OCI-LY7 (cell line): ENCODE results near the gene SLC16A6. TPM values are rescaled to one million over a fixed set of nuclear protein-coding genes. Genes with fewer than 3 reads are reported as not detected.
"Not testable (repeated sequence)": the region's sequence is repeated elsewhere in the genome, so short reads cannot be mapped to it uniquely, and the experiment has no call there.

Experiments used
- BruUV-seq: library from RNA; stranded (reverse); fragments of 400-500 nt; replicated peaks from 2 replicates; lab custom pipeline; 2021; lab: Mats Ljungman, UMichigan
- CTCF ChIA-PET: fragments of 300-600 bp; sonication (Branson Sonifier 250); formaldehyde crosslinking; loops from one replicate; lab custom pipeline; 2022; ENCODE audit warnings: antibody characterized with exemption; ENCODE audit not compliant: unreplicated experiment; lab: Charles Lee
- POLR2A ChIA-PET: fragments of 300-600 bp; sonication (Branson Sonifier 250); formaldehyde crosslinking; loops from one replicate; lab custom pipeline; 2022; ENCODE audit warnings: antibody characterized with exemption; lab: Charles Lee
- DNase-seq: peaks from one replicate; pipeline ENCODE4 v3.0.0-alpha.2; 2015; ENCODE audit warnings: low spot score
- H2AFZ ChIP-seq: fragments of 200-600 bp; sonication (generic), shearing (Covaris generic); 2 replicates; pipeline ENCODE4 v1.6.1; 2014; ENCODE audit warnings: mild to moderate bottlenecking, antibody characterized with exemption, low read length, moderate library complexity
- H3K27ac ChIP-seq: fragments of 200-600 bp; sonication (generic); 2 replicates; pipeline ENCODE4 v1.5.1; 2014; ENCODE audit warnings: mixed run types, low read depth, mild to moderate bottlenecking, moderate library complexity, low read length, inconsistent platforms; ENCODE audit not compliant: poor library complexity, severe bottlenecking
- H3K36me3 ChIP-seq: fragments of 200-600 bp; sonication (generic); 2 replicates; pipeline ENCODE4 v1.6.1; 2014; ENCODE audit warnings: mild to moderate bottlenecking, antibody characterized with exemption, low read length, moderate library complexity, mixed read lengths; ENCODE audit not compliant: insufficient read depth
- H3K4me1 ChIP-seq: fragments of 200-600 bp; sonication (generic); 2 replicates; pipeline ENCODE4 v1.5.1; 2014; ENCODE audit warnings: mild to moderate bottlenecking, low read length; ENCODE audit not compliant: insufficient read depth, poor library complexity, severe bottlenecking
- H3K4me2 ChIP-seq: fragments of 200-600 bp; sonication (generic); 2 replicates; pipeline ENCODE4 v1.6.1; 2014; ENCODE audit warnings: mild to moderate bottlenecking, low read length
- H3K4me3 ChIP-seq: fragments of 200-600 bp; sonication (generic); 2 replicates; pipeline ENCODE4 v1.5.1; 2014; ENCODE audit warnings: mild to moderate bottlenecking, low read depth, low read length; ENCODE audit not compliant: poor library complexity, severe bottlenecking
- H3K79me2 ChIP-seq: fragments of 200-600 bp; sonication (generic); 2 replicates; pipeline ENCODE4 v1.6.1; 2016; ENCODE audit warnings: low read depth, mild to moderate bottlenecking, low read length, moderate library complexity, mixed read lengths; ENCODE audit not compliant: insufficient read depth
- H3K9me2 ChIP-seq: fragments of 200-600 bp; sonication (generic); 2 replicates; pipeline ENCODE4 v1.6.1; 2016; ENCODE audit warnings: mild to moderate bottlenecking, low read length, mixed read lengths; ENCODE audit not compliant: insufficient read depth
- H3K9me3 ChIP-seq: fragments of 200-600 bp; sonication (generic); 2 replicates; pipeline ENCODE4 v1.6.1; 2014; ENCODE audit warnings: mild to moderate bottlenecking, mixed run types, low read length, mixed read lengths
- H4K20me1 ChIP-seq: fragments of 200-600 bp; sonication (generic); 2 replicates; pipeline ENCODE4 v1.6.1; 2014; ENCODE audit warnings: mild to moderate bottlenecking, antibody characterized with exemption, low read length, moderate library complexity, mixed read lengths; ENCODE audit not compliant: insufficient read depth
- EZH2phosphoT487 ChIP-seq: fragments of 200-600 bp; sonication (generic); IDR thresholded peaks from 2 replicates; pipeline ENCODE4 v1.6.1; 2018; ENCODE audit warnings: low read depth, borderline replicate concordance, mild to moderate bottlenecking, mixed run types, antibody characterized with exemption, low read length, moderate library complexity, mixed read lengths
- intact Hi-C: fragments of 100-400 bp; cut with micrococcal nuclease; formaldehyde crosslinking; loops from one replicate; pipeline ENCODE4 v1.10.0; 2022; ENCODE audit not compliant: unreplicated experiment
- total RNA-seq, 2 experiments: library from RNA; depleted of rRNA in 1 of 2; stranded (reverse); fragments of >200 nt in 1 of 2; shearing (Covaris generic) in 1 of 2; gene quantifications; 2 replicates each; pipeline ENCODE4 v1.2.3, GENCODE V29; 2014 to 2022
- TF ChIP-seq, protein P1 (sequence below): fragments of 200-600 bp; sonication (generic); conservative IDR thresholded peaks from 2 replicates; pipeline ENCODE4 v1.5.1; 2014; ENCODE audit warnings: mild to moderate bottlenecking, antibody characterized with exemption, low read length, moderate library complexity, mixed read lengths

The SLC16A6 gene
- total RNA-seq, 2 experiments from 2014 or later = 4.5 to 18.9 TPM

DNA sequence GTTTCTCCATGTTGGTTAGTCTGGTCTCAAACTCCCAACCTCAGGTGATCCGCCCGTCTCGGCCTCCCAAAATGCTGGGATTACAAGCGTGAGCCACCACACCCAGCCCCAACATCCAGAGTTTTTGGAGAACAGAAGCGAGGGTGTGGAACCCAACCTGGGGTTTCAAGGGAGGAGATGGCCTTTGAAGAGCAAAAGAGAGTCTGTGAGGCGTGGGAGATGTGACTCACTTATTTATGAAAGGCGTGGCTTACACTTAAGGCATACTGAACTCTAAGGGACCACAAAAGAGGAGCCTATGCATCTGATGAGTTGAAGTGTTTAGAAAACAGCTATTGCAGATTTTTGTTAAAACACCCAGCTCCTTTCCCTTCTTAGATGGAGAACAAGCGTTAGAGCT, 19.2 kb upstream of the SLC16A6 start:
- peaks cover 15% of the 10 kb centered on the region for H3K4me1 ChIP-seq
- H3K9me3 ChIP-seq = no peaks in the 10 kb centered on the region
- ChIA-PET CTCF (no interaction called here), POLR2A (interaction anchor here (0.6 to 1.6 kb wide), 5 partner anchors 9 to 44 kb away, joined by 3 to 6 read pairs (median 4); no protein-coding TSS in a partner anchor)
- no peak for DNase-seq
- no peaks in the 10 kb centered on the region for H3K9me2 ChIP-seq
- H3K27ac ChIP-seq = no peak overlapping the region
- no peak for TF ChIP-seq EZH2phosphoT487
- TF ChIP-seq, protein P1, sequence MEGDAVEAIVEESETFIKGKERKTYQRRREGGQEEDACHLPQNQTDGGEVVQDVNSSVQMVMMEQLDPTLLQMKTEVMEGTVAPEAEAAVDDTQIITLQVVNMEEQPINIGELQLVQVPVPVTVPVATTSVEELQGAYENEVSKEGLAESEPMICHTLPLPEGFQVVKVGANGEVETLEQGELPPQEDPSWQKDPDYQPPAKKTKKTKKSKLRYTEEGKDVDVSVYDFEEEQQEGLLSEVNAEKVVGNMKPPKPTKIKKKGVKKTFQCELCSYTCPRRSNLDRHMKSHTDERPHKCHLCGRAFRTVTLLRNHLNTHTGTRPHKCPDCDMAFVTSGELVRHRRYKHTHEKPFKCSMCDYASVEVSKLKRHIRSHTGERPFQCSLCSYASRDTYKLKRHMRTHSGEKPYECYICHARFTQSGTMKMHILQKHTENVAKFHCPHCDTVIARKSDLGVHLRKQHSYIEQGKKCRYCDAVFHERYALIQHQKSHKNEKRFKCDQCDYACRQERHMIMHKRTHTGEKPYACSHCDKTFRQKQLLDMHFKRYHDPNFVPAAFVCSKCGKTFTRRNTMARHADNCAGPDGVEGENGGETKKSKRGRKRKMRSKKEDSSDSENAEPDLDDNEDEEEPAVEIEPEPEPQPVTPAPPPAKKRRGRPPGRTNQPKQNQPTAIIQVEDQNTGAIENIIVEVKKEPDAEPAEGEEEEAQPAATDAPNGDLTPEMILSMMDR = no peak
- no peaks in the 10 kb centered on the region for H4K20me1 ChIP-seq
- H3K4me2 ChIP-seq = no peak overlapping the region
- H3K79me2 ChIP-seq = no peaks in the 10 kb centered on the region
- peaks cover 16% of the 10 kb centered on the region for H3K36me3 ChIP-seq
- no peak overlapping the region for H3K4me3 ChIP-seq
- intact Hi-C loops = no loop called here
- no peak overlapping the region for H2AFZ ChIP-seq
- BruUV-seq = no TSS peak

DNA sequence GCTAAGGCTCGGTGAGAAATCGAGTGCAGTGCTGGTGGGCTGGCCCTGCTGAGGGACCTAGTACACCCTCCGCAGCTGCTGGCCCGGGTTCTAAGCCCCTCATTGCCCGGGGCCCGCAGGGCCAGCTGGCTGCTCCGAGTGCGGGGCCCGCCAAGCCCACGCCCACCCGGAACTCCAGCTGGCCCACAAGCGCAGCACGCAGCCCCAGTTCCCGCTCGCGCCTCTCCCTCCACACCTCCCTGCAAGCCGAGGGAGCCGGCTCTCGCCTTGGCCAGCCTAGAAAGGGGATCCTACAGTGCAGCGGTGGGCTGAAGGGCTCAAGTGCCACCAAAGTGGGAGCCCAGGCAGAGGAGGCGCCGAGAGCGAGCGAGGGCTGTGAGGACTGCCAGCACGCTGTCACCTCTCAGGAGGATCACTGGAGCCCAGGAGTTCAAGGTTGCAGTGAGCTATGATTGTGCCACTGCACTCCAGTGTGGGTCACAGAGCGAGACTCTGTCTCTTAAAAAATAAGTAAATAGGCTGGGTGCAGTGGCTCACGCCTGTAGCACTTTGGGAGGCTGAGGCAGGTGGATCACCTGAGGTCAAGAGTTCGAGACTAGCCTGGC, 18.2 kb upstream of the SLC16A6 start:
- peaks cover 15% of the 10 kb centered on the region for H3K4me1 ChIP-seq
- CTCF ChIA-PET = not testable (repeated sequence)

DNA sequence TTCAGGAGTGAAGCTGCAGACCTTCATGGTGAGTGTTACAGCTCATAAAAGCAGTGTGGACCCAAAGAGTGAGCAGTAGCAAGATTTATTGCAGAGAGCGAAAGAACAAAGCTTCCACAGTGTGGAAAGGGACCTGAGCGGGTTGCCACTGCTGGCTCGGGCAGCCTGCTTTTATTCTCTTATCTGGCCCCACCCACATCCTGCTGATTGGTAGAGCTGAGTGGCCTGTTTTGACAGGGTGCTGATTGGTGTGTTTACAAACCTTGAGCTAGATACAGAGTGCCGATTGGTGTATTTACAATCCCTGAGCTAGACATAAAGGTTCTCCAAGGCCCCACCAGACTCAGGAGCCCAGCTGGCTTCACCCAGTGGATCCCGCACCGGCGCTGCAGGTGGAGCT, 17.6 kb upstream of the SLC16A6 start:
- H4K20me1 ChIP-seq, H3K79me2 ChIP-seq, H3K27ac ChIP-seq, H3K4me2 ChIP-seq, intact Hi-C loops, DNase-seq, H2AFZ ChIP-seq, H3K9me2 ChIP-seq, CTCF ChIA-PET, H3K9me3 ChIP-seq, H3K4me3 ChIP-seq, BruUV-seq: not testable (repeated sequence)
- H3K4me1 ChIP-seq = peaks cover 15% of the 10 kb centered on the region
- POLR2A ChIA-PET = interaction anchor here (0.8 kb wide), 1 partner anchor 31 kb away, joined by 3 read pairs; no protein-coding TSS in a partner anchor
- H3K36me3 ChIP-seq = peaks cover 16% of the 10 kb centered on the region

More for the DNA sequence above, 18.2 kb upstream of the SLC16A6 start:
- H3K9me3 ChIP-seq, intact Hi-C loops, BruUV-seq, H3K4me3 ChIP-seq, H3K27ac ChIP-seq, H4K20me1 ChIP-seq, DNase-seq, H3K79me2 ChIP-seq, H3K4me2 ChIP-seq, H2AFZ ChIP-seq, H3K9me2 ChIP-seq: not testable (repeated sequence)
- POLR2A ChIA-PET = interaction anchor here (0.7 to 1.6 kb wide), 3 partner anchors 16 to 946 kb away, joined by 3 to 4 read pairs (median 3); no protein-coding TSS in a partner anchor
- peaks cover 16% of the 10 kb centered on the region for H3K36me3 ChIP-seq
